NK-92 (cell line): ENCODE results near the gene GNE.
"Not testable (repeated sequence)": the region's sequence is repeated elsewhere in the genome, so short reads cannot be mapped to it uniquely, and the experiment has no call there.

Experiments used
- DNase-seq: peaks from one replicate; lab custom pipeline; 2025; ENCODE audit not compliant: unreplicated experiment; lab: John Stamatoyannopoulos, UW

Gene GNE

DNA sequence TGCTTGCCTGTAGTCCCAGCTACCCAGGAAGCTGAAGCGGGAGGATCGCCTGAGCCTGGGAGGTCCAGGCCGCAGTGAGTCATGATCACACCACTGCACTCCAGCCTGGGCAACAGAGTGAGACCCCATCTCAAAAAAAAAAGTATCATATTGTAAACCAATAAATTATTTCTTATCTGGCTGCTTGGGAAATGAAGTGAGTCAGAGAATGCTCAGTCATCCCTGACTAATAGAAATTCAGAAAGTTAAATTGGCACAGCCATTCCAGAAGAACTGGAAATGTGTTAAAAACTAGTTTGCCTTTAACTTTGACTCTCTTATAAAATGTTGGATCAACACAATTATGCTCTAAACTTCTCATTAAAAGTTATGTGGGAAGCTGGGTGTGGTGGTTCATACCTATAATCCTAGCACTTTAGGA is 9.8 kb upstream of the GNE start:
- no peak for DNase-seq

GRCh38 chr9:36264896-36265295 is 6.6 kb upstream of the GNE start:
- no peak for DNase-seq

DNA sequence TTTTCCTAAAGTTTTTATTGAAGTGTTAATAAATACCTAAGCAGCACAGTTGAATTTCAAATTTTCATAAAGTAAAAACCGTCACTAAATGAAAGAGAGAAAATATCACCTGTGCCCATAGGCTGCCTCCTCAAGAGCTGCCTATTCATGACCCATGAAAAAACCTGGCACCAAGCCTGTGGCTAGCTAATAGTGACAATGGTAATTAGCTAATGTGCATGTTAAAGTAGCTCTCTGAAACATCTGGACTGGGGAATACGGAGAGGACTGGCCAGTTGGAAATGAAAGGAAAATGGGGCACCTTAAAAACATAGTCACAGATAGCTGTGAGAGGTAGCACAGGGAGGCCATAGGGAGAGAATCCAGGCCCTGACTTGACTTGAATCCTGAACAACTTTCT is 5.4 kb upstream of the GNE start:
- DNase-seq, result no peak

GRCh38 chr9:36258996-36259533 is 817 bp upstream of the GNE start:
- no peak for DNase-seq

GRCh38 chr9:36251428-36251827 is 6.8 kb downstream of the GNE start:
- no peak for DNase-seq

- no peak for DNase-seq
Observed at GRCh38 chr9:36250079-36250478, 8.2 kb downstream of the GNE start.

DNA sequence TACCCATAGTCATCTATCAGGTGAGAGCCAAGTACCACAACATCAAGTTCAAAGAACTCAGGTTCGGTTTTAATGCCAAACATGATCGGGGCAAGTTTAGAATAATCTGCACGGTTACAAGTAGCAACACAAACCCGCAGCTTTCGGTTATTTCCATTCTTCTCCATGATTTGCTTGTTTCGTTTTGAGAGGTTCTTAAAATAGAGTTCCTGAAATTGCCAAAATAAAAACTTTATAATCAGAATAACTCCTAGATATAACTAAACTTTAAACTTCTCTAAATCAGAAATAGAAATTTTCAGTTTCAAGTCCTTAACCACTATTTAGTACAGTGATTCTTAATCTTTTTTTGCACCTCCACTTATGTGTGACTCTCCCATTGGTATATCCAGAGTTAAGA is 9.1 kb downstream of the GNE start:
- DNase-seq, result no peak

GRCh38 chr9:36248061-36248460 is 10.2 kb downstream of the GNE start:
- DNase-seq, result not testable (repeated sequence)

DNA sequence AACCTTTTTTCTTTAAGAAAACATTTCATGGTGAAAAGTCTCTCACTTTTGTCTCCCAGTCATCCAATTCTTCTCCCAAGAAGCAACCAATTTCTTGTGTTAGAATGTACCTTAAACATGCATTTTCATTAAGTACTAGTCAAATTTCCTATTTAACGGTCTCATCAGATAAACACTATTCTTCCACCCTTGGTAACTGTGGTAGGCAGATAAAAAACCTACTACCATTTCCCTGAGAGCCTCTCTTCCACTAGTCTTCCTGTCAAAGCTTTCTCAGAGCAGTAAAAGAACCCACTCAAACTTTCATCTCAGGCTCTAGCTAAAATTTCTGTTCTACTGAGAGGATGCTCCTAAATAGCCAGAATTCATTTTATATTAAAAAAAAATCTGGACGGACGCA is 10.9 kb downstream of the GNE start:
- DNase-seq, result no peak

DNA sequence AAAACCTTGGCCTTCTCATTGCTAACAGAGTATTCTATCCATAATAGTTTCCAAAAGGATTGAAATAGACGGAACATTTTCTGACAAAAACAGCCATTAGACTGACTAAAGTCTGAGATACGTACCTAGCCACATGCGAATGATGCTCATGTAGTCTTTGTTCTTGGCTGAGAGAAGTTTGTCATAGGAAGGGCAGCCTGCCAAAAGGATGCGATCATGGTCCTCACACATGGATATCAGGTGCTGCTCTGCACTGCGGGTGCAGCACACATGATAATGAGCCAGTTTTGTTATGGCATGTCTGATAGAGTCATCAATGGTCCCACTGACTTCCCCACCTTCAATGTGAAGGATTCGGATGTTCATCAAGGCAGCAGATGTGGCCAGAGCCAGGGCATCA is 12.3 kb downstream of the GNE start:
- DNase-seq, result no peak

GRCh38 chr9:36239675-36240074 is 18.6 kb downstream of the GNE start:
- not testable (repeated sequence) for DNase-seq

- not testable (repeated sequence) for DNase-seq
Observed at GRCh38 chr9:36239205-36239604, 19.0 kb downstream of the GNE start.

DNA sequence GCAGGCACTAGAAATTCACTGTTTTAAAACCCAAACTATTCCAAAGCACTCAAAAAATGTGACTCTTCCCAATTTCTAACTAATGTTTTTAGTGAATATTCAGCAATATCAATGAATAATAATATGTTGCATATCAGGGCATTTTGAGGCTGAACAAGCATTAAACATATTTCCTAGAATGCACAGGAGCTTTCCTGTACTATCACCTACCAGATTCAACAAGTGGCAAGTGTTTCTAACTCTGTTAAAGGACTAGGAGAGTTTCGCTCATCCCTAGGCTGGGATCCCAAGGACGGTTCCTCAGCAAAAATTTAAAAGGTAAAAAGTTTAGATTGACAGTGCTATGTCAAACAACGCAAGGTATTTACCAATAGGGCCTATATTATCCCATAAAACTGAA is 21.0 kb downstream of the GNE start:
- DNase-seq, result no peak

- DNase-seq, result no peak
Observed at GRCh38 chr9:36222449-36222848, 35.8 kb downstream of the GNE start.

DNA sequence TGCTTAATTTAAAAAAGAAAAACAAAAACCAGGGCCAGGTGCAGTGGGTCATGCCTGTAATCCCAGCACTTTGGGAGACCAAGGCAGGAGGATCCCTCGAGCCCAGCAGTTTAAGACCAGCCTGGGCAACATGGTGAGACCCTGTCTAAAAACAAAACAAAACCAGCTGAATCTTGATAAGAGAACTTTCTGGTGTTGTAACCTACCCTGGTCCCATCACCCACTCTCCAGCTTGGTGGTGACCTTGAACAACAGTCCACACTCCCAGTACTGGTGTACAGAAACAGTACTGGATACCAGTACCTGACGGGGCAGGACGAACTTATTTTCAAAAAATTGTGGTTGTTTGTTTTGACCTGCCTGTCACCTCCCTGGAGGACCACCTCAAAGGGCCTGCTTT is 36.6 kb downstream of the GNE start:
- no peak for DNase-seq

- DNase-seq, result no peak
Observed at GRCh38 chr9:36218411-36218901, 39.8 kb downstream of the GNE start.

DNA sequence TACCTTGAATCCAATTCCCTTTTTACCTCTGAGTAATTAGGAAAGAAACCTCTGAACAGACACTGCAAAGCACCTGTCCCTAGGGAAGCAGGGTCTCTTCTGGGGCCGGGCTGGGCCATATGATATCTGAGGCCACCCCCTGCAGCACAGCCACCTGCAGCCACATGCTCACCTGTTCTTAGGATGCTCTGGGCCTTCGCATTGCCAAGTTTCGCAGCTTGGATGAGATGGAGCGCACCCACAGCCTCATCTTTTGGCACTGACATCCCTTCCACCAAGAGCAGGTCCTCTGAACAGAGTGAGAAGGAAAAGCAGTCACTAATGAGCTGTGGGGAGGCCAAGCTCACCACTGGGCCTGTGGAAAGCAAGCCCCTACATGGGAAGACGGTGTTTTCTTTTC is 40.2 kb downstream of the GNE start:
- no peak for DNase-seq

- DNase-seq, result no peak
Observed at GRCh38 chr9:36217256-36217968, 40.8 kb downstream of the GNE start.

DNA sequence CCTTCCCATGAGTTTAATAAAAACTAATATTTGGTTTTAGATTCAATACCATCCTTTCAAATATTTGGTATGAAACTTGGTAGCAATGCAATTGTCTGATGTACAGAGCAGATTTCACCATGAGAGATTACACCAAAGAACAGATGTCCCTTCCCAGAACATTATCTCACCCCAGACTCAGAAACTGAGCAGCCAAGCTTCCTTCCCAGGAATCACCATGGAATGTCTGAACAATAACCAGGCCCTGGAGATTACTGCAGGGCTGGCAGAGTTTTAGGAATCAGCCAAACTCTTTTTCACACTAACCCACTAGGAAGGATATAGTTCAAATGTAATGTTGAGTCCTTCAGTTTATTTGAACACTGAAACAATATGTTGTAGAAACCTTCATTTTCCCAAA is 43.7 kb downstream of the GNE start:
- no peak for DNase-seq

- no peak for DNase-seq
Observed at GRCh38 chr9:36213989-36214388, 44.3 kb downstream of the GNE start.

- no peak for DNase-seq
Observed at GRCh38 chr9:36213387-36213786, 44.9 kb downstream of the GNE start.

- no peak for DNase-seq
Observed at GRCh38 chr9:36211510-36211909, 46.7 kb downstream of the GNE start.

- no peak for DNase-seq
Observed at GRCh38 chr9:36210722-36211121, 47.5 kb downstream of the GNE start.
